Measurements from ENCODE around the gene KITLG.

DNA sequence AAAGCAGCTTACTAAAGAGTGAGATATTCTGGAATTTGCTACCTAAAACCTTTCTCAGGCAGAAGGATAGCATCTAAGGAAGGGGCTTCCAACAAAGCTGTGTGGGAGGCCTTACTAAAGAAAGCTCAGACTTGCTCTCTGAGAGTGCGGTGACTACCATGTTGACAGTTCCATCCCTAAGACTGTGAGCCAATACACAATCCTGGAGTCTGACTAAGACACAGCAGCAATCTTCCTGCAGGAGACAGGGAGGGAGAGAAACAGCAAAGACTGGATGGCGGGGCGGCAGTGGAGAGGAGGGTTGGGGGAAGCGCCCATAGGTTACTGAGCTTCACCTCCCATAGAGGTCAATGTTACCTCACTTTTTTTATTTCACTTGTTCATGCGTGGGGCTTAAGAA lies 70.9 kb downstream of the KITLG start:
- TF ChIP-seq, protein P1, sequence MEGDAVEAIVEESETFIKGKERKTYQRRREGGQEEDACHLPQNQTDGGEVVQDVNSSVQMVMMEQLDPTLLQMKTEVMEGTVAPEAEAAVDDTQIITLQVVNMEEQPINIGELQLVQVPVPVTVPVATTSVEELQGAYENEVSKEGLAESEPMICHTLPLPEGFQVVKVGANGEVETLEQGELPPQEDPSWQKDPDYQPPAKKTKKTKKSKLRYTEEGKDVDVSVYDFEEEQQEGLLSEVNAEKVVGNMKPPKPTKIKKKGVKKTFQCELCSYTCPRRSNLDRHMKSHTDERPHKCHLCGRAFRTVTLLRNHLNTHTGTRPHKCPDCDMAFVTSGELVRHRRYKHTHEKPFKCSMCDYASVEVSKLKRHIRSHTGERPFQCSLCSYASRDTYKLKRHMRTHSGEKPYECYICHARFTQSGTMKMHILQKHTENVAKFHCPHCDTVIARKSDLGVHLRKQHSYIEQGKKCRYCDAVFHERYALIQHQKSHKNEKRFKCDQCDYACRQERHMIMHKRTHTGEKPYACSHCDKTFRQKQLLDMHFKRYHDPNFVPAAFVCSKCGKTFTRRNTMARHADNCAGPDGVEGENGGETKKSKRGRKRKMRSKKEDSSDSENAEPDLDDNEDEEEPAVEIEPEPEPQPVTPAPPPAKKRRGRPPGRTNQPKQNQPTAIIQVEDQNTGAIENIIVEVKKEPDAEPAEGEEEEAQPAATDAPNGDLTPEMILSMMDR (IDR thresholded peaks at IDR 0.05) = no peak
- TF ChIP-seq POLR2AphosphoS5 (IDR thresholded peaks at IDR 0.05; ENCODE audit: low read depth, low read length) = no peak
- TF ChIP-seq SIN3A (IDR thresholded peaks at IDR 0.05; ENCODE audit: borderline replicate concordance, insufficient read depth, low read depth, low read length) = no peak
